GM18907 (cell line): ENCODE measurements around the gene OLFM2.

ENCODE experiments used
- ATAC-seq: cut with Tn5 transposase; IDR thresholded peaks from one replicate; pipeline ENCODE4 v1.9.1; 2021; ENCODE audit warnings: mild to moderate bottlenecking, moderate library complexity; ENCODE audit not compliant: unreplicated experiment

The OLFM2 gene

DNA sequence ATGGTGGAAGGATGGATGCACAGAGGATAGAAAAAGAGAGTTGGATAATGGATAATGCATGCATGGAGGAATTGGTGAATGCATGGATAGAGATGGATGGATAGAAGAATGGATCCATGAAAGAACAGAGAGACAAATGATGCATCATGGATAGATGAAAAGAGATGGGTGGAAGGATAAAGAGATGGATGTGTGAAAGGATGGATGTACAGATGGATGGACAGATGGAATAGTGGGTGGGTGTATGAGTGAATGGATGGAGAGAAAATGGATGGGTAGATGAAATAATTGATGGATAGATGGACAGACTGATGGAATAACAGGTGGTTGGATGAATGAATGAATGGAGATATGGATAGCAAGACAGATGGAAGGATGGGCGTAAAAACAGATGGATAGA, 25.7 kb downstream of the OLFM2 start:
- ATAC-seq: no peak

DNA sequence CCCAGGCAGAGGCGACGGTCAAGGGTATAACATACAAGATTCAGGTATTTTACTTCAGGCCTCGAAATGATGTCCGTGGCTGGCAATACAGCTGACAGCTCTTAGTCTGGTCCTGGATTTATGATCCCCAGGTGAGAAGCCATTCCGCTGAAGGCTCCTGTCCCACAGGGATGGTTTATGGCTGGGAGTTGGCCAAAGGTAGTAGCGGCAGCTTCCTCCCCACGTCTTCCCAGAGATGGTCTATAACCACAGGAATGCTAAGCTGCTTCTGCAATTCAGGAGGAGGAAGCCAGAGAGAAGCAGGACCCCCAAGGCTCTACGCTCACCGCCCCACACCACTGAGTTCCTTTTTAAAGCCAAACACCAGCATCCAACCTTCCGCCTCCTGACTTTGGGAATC, 27.1 kb downstream of the OLFM2 start:
- no peak for ATAC-seq

DNA sequence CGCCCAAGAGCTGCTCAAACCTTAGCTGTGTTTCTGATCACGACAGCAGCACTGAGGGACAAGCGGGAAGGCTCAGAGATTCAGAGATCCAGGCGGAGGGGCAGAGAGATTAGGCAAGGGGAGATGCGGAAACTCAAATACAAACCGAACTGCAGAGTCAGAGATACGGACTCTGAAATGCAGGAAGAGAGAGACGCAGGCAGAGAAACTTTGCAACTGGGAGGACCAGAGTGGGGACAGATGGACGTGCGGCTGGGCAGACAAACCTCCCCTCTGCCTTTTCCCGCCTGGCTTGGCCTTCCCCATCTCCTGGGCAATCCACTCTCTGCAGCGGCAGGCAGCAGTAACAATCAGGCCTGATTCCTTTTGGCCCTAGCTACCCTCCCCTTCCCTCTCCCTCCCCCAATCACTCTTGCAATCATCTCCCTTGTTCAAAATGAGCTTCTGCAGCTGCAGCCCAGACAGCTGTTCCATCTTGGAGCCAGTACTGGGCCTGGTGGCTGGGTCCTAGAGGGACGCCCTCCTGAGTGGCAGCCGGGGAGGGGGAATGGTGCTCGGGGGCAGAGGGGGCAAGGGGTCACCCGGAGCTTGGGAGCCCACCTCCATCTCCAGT, 29.7 kb downstream of the OLFM2 start:
- no peak for ATAC-seq

DNA sequence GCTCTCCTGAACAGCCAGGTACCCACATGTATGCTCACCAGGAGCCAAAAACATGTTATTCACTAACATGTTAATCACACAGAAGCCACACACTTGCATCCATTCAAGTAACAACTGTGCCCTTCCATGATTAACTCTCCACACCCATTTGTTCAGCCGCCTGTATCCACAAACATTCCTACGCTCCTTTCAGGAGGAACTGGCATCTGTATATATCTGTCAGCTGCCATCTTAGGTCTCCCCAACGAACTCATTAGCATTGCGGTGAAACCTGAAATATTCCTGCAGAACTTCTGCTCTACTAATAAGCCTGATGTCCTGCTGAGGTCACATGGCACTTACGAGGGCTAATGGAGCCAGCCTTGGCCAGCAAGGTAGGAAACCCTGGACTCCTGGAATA, 33.0 kb downstream of the OLFM2 start:
- no peak for ATAC-seq

GRCh38 chr19:9901642-9902041, 34.7 kb downstream of the OLFM2 start:
- no peak for ATAC-seq

- ATAC-seq: no peak
These were observed 35.3 kb downstream of the OLFM2 start for GRCh38 chr19:9901020-9901419.

DNA sequence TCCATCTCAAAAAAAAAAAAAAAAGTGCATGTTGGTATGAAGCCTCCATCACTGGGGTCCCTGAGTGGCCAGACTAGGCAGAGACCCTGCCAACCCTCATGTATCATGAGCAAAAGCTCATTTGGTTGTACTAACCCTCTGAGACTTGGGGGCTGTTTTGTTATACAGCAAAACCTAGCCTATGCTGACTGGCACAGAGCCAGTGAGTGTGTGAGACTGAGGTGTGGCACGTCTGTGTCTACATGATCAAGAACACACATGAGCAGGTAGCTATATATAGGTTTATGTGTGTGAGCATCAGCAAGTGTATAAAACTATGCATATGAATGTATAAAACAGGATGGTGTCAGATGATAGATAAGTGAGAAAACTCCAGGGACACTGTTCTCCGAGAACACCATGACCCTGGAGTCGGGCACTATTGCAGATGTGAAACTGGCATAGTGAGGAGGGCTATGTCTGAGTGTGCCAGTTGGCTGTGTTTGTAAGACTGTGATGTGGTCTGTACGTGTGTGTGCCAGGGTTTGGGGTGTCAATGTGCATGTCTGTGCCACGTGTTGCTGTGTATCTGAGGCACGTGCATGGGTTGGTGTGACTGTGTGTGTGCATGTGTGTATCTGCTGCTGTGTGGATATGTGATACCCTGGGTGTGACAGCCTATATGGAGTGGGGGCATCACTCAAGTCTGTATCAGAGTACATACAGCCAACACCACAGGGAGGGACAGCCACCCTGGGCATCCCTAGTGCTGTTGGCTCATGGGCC, 44.5 kb downstream of the OLFM2 start:
- no peak for ATAC-seq

DNA sequence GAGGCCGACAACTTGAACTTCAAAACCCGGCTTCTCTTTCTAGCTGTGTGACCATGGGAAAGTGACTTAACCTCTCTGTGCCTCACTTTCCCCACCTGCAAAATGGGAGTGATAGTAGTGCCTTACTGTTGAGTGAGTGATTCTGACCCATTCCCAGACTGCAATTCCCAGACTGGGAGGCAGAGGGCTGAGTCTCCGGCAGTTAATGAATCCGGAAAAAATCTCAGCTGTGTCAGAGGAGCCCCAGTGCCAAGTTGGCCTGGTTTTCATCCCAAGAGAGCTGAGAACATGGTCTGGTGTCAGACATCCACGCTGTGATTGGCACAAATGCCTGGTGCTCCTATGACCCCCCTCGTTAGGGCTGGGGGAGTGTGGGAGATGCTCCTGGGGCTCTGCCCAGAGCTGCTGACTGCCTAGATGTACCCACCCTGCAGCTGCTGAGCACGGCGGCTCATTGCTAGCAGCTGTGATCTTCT, 51.2 kb downstream of the OLFM2 start:
- ATAC-seq: no peak

DNA sequence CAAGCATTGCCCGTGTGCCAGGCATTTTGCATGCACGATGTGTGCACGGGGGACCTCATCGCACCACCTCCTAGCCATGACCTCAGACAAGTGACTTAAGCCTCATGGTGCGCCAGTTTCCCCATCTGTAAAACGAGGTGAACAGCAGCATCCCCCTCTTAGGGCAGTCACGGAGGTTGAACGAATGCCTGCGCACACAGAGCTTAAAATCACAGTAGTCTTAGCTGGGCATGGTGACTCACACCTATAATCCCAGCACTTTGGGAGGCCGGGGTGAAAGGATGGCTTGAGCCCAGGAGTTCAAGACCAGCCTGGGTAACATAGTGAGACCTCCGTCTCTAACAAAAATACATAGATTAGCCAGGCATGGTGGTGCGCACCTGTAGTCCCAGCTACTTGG, 52.6 kb downstream of the OLFM2 start:
- no peak for ATAC-seq

DNA sequence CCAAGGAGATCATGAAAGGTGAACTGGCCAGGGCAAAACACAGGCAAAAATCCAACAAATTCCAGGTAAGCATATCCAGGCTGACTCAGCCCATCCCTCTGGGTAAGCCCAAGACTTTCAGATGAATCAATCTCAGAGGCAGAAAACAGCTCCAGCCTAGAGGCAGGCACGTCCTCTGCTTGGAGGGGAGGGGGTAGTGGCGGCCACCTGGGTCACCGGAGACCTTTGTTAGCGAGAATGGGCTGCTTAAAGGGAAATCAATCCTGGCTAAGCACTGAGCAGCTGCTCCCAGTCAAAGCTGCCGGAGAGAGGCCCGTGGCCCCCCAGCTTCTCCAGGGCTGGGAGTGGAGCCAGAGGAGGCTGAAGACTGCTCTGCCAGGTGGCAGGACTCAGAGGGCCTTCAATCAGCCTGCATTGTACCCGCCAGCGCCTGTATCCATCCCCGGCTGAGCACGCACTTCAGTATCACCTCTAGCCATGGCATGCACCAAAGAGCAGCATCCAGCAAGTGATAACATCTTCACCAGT, 53.0 kb downstream of the OLFM2 start:
- ATAC-seq: no peak

DNA sequence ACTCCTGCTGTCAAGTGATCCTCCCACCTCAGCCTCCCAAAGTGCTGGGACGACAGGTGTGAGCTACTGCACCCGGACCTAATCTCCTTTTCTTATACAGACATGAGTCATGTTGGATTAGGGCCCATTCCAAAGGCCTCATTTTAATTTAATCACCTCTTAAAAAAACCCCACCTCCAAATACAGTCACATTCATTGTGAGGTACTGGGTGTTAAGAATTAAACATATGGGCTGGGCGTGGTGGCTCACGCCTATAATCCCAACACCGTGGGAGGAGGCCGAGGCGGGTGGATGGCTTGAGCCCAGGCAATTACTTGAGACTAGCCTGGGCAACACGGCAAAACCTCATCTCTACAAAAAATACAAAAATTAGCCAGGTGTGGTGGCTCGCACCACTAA, 54.6 kb downstream of the OLFM2 start:
- ATAC-seq: no peak

DNA sequence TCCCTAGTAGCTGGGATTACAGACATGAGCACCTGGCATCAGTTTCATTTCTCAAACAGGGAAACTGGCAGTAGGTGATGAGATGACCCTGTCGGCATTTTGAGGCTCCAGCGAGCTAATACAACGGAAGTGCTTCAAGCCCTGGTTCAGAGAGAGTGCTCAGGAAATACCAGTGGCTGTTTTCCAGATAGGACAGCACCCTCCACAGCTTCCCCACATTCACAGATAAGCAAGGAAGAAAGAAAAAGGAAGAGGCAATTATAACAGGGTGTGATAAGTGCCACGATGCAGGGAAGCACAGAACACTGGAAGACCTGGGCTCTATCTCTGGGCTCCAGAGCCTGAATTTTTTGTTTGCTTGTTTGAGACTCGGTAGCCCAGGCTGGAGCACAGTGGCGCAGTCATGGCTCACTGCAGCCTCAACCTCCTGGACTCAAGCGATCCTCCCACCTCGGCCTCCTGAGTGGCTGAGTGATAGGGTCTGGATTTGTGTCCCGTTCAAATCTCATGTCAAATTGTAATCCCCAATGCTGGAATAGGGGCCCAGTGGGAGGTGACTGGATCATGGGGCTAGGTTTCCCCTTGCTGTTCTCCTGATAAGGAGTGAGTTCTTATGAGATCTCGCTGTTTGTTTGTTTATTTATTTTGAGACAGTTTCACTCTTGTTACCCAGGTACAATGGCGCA, 57.7 kb downstream of the OLFM2 start:
- ATAC-seq: no peak

DNA sequence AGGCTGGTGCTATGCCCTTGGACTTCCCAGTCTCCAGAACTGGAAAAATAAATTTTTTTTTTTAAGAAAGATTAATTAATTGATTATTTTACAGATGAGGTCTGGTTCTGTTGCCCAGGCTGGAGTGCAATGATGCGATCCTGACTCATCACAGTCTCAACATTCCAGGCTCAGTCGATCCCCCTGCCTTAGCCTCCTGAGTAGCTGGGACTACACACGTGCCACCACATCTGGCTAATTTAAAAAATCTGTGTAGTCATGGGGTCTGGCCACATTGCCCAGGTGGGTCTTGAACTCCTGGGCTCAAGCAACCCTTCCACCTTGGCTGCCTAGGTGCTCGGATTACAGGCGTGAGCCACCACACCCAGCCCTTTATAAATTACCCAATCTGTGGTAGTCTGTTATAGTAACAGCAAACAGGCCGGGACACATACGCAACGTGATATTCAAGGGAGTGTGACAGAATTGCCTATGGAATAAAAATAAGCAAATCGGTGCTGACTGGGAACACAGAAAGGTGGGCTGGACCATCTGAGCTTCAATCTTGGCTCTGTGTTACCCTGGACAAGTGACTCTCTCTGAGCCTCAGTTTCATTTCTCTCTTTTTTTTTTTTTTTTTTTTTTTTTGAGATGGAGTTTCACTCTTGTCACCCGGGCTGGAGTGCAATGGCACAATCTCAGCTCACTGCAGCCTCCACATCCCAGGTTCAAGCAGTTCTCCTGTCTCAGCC, 58.4 kb downstream of the OLFM2 start:
- no peak for ATAC-seq

- no peak for ATAC-seq
These were observed 60.5 kb downstream of the OLFM2 start for GRCh38 chr19:9875796-9876195.

- no peak for ATAC-seq
These were observed 61.2 kb downstream of the OLFM2 start for GRCh38 chr19:9875031-9875627.

- ATAC-seq: no peak
These were observed 63.6 kb downstream of the OLFM2 start for GRCh38 chr19:9872618-9873242.

GRCh38 chr19:9871626-9872338, 64.5 kb downstream of the OLFM2 start:
- no peak for ATAC-seq

DNA sequence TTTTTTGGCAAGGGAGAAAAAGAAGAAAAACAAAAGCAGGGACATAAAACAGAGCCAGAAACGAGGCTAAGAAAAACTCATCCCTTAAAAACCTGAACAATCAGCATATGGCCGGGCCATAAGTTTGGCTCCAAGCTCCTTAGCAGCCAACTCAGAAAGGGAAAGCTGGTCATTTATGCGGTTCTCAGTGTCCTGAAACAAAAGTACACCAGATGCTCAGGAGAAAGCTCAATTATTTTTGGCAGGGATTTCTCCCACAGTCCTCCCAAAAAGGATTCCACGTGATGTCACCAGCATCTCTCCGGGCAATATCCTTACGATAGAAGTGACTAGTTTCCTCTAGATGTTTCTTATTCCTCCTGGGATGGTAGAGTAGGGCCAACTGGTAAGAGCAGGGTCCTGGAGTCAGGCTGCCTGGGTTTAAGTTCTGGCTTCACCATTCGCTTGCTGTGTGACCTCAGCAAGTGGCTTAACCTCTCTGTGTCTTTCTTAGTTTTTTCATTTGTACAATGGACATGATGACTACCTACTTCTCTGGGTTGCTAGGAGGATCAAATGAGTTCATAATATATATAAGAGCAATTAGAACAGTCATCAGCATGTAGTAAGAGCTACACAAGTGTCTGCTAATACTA, 67.2 kb downstream of the OLFM2 start:
- ATAC-seq: no peak
